GM23338 (cell line): ENCODE results near the gene ZBTB12. TPM values are rescaled to one million over a fixed set of nuclear protein-coding genes. Genes with fewer than 3 reads are reported as not detected.
A peak's percentile ranks its signal among the peaks of the same experiment; 100 is the strongest.

Experiments
- ATAC-seq: fragments of 200-7000 bp; cut with Tn5 transposase; 3 replicates; pipeline ENCODE4 v1.9.1; 2020
- DNase-seq: peaks from one replicate; pipeline ENCODE4 v3.0.0-alpha.2; 2015; ENCODE audit warnings: low spot score
- H2AFZ ChIP-seq: fragments of 200-600 bp; sonication (generic); 2 replicates; pipeline ENCODE4 v1.8.0; 2016; ENCODE audit warnings: antibody characterized with exemption, mild to moderate bottlenecking, moderate library complexity
- H3F3A ChIP-seq: fragments of 200-600 bp; sonication (generic); replicated peaks from 2 replicates; pipeline ENCODE4 v1.8.0; 2017; ENCODE audit warnings: antibody characterized with exemption, mixed run types, low read depth
- H3K27ac ChIP-seq: fragments of 200-600 bp; sonication (generic); 2 replicates; pipeline ENCODE4 v1.6.1; 2016; ENCODE audit warnings: low read depth
- H3K27me3 ChIP-seq: fragments of 200-600 bp; sonication (generic); 2 replicates; pipeline ENCODE4 v1.8.0; 2016; ENCODE audit warnings: mild to moderate bottlenecking, mixed run types, moderate library complexity; ENCODE audit not compliant: insufficient read depth
- H3K36me3 ChIP-seq: fragments of 200-600 bp; sonication (generic); 2 replicates; pipeline ENCODE4 v1.8.0; 2016; ENCODE audit warnings: mild to moderate bottlenecking; ENCODE audit not compliant: insufficient read depth
- H3K4me1 ChIP-seq: fragments of 200-600 bp; sonication (generic); 2 replicates; pipeline ENCODE4 v1.8.0; 2016; ENCODE audit warnings: mild to moderate bottlenecking, moderate library complexity; ENCODE audit not compliant: insufficient read depth
- H3K4me2 ChIP-seq: fragments of 200-600 bp; sonication (generic); 2 replicates; pipeline ENCODE4 v1.7.1; 2017; ENCODE audit warnings: mixed run types
- H3K4me3 ChIP-seq: fragments of 200-600 bp; sonication (generic); 2 replicates; pipeline ENCODE4 v1.6.1; 2016; ENCODE audit warnings: mixed run types
- H3K79me2 ChIP-seq: fragments of 200-600 bp; sonication (generic); replicated peaks from 2 replicates; pipeline ENCODE4 v1.8.0; 2017; ENCODE audit warnings: mild to moderate bottlenecking; ENCODE audit not compliant: insufficient read depth
- H3K9me2 ChIP-seq: fragments of 200-600 bp; sonication (generic); 2 replicates; pipeline ENCODE4 v1.8.0; 2017; ENCODE audit not compliant: insufficient read depth
- H4K20me1 ChIP-seq: fragments of 200-600 bp; sonication (generic); replicated peaks from 2 replicates; pipeline ENCODE4 v1.8.0; 2017; ENCODE audit warnings: mild to moderate bottlenecking; ENCODE audit not compliant: insufficient read depth
- H3K27ac Mint-ChIP-seq: 2 replicates; pipeline ENCODE4 v1.8.0; 2020; ENCODE audit warnings: inconsistent platforms, mild to moderate bottlenecking, moderate library complexity, mixed read lengths
- H3K27me3 Mint-ChIP-seq: 3 replicates; pipeline ENCODE4 v1.8.0; 2022; ENCODE audit warnings: low read depth, mild to moderate bottlenecking, moderate library complexity, mixed read lengths, inconsistent platforms; ENCODE audit not compliant: insufficient read depth, poor library complexity
- H3K36me3 Mint-ChIP-seq: 3 replicates; pipeline ENCODE4 v1.8.0; 2021; ENCODE audit warnings: low read depth, mild to moderate bottlenecking, inconsistent platforms, moderate library complexity, mixed read lengths
- H3K4me1 Mint-ChIP-seq: 3 replicates; pipeline ENCODE4 v1.8.0; 2020; ENCODE audit warnings: mild to moderate bottlenecking, inconsistent platforms, mixed read lengths
- H3K4me3 Mint-ChIP-seq: 3 replicates; pipeline ENCODE4 v1.8.0; 2021; ENCODE audit warnings: moderate library complexity, mild to moderate bottlenecking, inconsistent platforms, mixed read lengths
- H3K9me3 Mint-ChIP-seq: 3 replicates; pipeline ENCODE4 v1.8.0; 2020; ENCODE audit warnings: moderate library complexity, mild to moderate bottlenecking, inconsistent platforms, mixed read lengths
- ETS1 ChIP-seq: IDR thresholded peaks from 2 replicates; pipeline ENCODE4 v1.6.1; 2016; ENCODE audit warnings: antibody characterized with exemption
- EZH2 ChIP-seq: fragments of 200-600 bp; sonication (generic); IDR thresholded peaks from one replicate; pipeline ENCODE4 v1.8.0; 2017; ENCODE audit warnings: antibody characterized with exemption, mild to moderate bottlenecking, low read depth; ENCODE audit not compliant: unreplicated experiment
- JUNB ChIP-seq: IDR thresholded peaks from one replicate; pipeline ENCODE4 v1.6.1; 2016; ENCODE audit warnings: antibody characterized with exemption; ENCODE audit not compliant: unreplicated experiment
- POLR2AphosphoS5 ChIP-seq: IDR thresholded peaks from 2 replicates; pipeline ENCODE4 v1.6.1; 2016; ENCODE audit warnings: antibody characterized with exemption, low read depth
- ZNF331 ChIP-seq: fragments of 250-450 bp; sonication (Bioruptor Pico); IDR thresholded peaks from 2 replicates; pipeline ENCODE4 v1.5.0; 2020; ENCODE audit warnings: low read depth, mild to moderate bottlenecking, moderate library complexity
- polyA plus RNA-seq: library from polyadenylated mRNA; unstranded; fragments of >200 nt; fragmentation: Nextera tagmentation; extraction: Ambion mirVana; gene quantifications from 2 replicates; pipeline ENCODE4 v1.2.1, GENCODE V29; 2016
- total RNA-seq: library from RNA; depleted of rRNA; stranded (reverse); fragments of >200 nt; shearing (Covaris generic); gene quantifications from 2 replicates; pipeline ENCODE4 v1.2.3, GENCODE V29; 2014
- TF ChIP-seq, protein P1 (sequence below), 2 experiments: fragments of 200-600 bp in 1 of 2; sonication (generic) in 1 of 2; conservative IDR thresholded peaks; 2 replicates each; pipeline versions ENCODE4 v1.5.1 to v1.6.1; 2016 to 2017; ENCODE audit warnings: antibody characterized with exemption in 2 of 2, low read depth in 2 of 2, mild to moderate bottlenecking in 2 of 2, moderate library complexity in 1 of 2
- TF ChIP-seq, protein P2 (sequence below): IDR thresholded peaks from one replicate; pipeline ENCODE4 v1.6.1; 2018; ENCODE audit warnings: antibody characterized with exemption; ENCODE audit not compliant: unreplicated experiment

ZBTB12 gene
- total and polyA plus RNA-seq, 2 experiments from 2014 or later, result 0.18 to 14.4 TPM

GRCh38 chr6:31930962-31931361 is 29.1 kb upstream of the ZBTB12 start:
- no peak overlapping the region for H3K4me3 Mint-ChIP-seq
- H3K4me1 Mint-ChIP-seq, result peaks cover 3% of the 10 kb centered on the region; the same call in 1 of the 3 replicates
- H3K4me1 ChIP-seq, result no peaks in the 10 kb centered on the region

DNA sequence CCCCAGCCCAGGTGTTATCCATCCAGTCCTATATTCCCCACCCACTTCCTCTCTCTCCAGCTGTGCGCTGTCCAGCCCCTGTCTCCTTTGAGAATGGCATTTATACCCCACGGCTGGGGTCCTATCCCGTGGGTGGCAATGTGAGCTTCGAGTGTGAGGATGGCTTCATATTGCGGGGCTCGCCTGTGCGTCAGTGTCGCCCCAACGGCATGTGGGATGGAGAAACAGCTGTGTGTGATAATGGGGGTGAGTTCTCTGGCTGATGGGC is 26.7 kb upstream of the ZBTB12 start:
- no peak overlapping the region for H3K4me3 Mint-ChIP-seq
- ATAC-seq (no peak), DNase-seq (no peak)
- peaks cover 4% of the 10 kb centered on the region; the same call in 1 of the 2 replicates for H3K9me2 ChIP-seq
- no peak overlapping the region for H3K27ac Mint-ChIP-seq
- H3K4me1 ChIP-seq, result no peaks in the 10 kb centered on the region
- H3K4me3 ChIP-seq, result no peak overlapping the region
- no peaks in the 10 kb centered on the region for H3K79me2 ChIP-seq
- H3K9me3 Mint-ChIP-seq, result peaks cover 10% of the 10 kb centered on the region; the same call in 2 of the 3 replicates
- H3K36me3 Mint-ChIP-seq, result no peaks in the 10 kb centered on the region
- no peaks in the 10 kb centered on the region for H4K20me1 ChIP-seq
- no peaks in the 10 kb centered on the region for H3K27me3 ChIP-seq
- peaks cover 12% of the 10 kb centered on the region for H3K27me3 Mint-ChIP-seq
- H3K4me1 Mint-ChIP-seq, result peaks cover 3% of the 10 kb centered on the region; the same call in 1 of the 3 replicates
- H3K36me3 ChIP-seq, result no peaks in the 10 kb centered on the region
- H2AFZ ChIP-seq, result no peak overlapping the region
- no peak overlapping the region for H3K4me2 ChIP-seq
- H3F3A ChIP-seq, result no peaks in the 10 kb centered on the region
- no peak overlapping the region for H3K27ac ChIP-seq
- TF ChIP-seq ZNF331 (CRISPR knock-in tag) (no peak), POLR2AphosphoS5 (no peak), ETS1 (no peak), JUNB (no peak)
- TF ChIP-seq, protein P1, sequence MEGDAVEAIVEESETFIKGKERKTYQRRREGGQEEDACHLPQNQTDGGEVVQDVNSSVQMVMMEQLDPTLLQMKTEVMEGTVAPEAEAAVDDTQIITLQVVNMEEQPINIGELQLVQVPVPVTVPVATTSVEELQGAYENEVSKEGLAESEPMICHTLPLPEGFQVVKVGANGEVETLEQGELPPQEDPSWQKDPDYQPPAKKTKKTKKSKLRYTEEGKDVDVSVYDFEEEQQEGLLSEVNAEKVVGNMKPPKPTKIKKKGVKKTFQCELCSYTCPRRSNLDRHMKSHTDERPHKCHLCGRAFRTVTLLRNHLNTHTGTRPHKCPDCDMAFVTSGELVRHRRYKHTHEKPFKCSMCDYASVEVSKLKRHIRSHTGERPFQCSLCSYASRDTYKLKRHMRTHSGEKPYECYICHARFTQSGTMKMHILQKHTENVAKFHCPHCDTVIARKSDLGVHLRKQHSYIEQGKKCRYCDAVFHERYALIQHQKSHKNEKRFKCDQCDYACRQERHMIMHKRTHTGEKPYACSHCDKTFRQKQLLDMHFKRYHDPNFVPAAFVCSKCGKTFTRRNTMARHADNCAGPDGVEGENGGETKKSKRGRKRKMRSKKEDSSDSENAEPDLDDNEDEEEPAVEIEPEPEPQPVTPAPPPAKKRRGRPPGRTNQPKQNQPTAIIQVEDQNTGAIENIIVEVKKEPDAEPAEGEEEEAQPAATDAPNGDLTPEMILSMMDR (conservative IDR thresholded peaks at IDR 0.05; ENCODE audit: low read depth in 2 of 2), result no peak

More at GRCh38 chr6:31930962-31931361, 29.1 kb upstream of the ZBTB12 start:
- Mint-ChIP-seq H3K9me3 (peaks cover 11% of the 10 kb centered on the region; the same call in 2 of the 3 replicates), H3K27ac (no peak overlapping the region), H3K36me3 (no peaks in the 10 kb centered on the region), H3K27me3 (peaks cover 12% of the 10 kb centered on the region)
- no peak overlapping the region for H3K4me2 ChIP-seq
- no peak overlapping the region for H2AFZ ChIP-seq
- no peaks in the 10 kb centered on the region for H3K79me2 ChIP-seq
- TF ChIP-seq EZH2, result no peak
- DNase-seq (no peak), ATAC-seq (no peak)
- H3F3A ChIP-seq, result no peaks in the 10 kb centered on the region
- H3K27ac ChIP-seq, result no peak overlapping the region
- H3K27me3 ChIP-seq, result no peaks in the 10 kb centered on the region
- H3K36me3 ChIP-seq, result no peaks in the 10 kb centered on the region
- H3K4me3 ChIP-seq, result no peak overlapping the region
- no peaks in the 10 kb centered on the region for H4K20me1 ChIP-seq
- H3K9me2 ChIP-seq, result peaks cover 4% of the 10 kb centered on the region; the same call in 1 of the 2 replicates

DNA sequence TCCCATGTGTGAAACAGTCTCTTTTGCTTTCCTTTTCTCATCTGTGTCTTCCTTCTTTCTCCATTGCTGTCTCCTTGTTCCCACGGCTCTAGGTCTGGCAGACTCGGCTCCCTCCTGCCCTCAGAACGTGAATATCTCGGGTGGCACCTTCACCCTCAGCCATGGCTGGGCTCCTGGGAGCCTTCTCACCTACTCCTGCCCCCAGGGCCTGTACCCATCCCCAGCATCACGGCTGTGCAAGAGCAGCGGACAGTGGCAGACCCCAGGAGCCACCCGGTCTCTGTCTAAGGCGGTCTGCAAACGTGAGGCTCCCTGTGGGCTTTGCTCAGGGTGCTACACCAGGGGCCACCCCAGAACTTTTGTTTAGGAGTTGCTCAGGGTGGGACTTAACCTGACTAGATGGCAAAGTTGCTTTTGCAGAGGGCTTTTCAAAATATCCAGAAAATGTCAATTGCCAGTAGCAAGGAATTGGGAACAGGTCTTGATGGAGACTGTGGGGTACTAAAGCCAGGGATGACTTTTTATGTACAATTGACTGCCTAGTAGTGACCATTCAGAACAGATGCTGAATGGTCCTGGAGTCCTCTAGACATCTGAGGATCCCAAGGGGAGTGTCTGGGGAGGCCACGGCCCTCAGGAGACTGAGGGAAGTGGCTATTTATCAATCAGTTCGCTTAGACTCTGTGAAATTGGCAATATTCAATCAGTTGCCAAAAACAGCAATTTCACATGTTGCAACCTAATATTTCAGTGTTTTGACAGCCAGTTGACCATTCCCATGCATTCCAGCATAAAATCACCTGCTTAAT is 26.2 kb upstream of the ZBTB12 start:
- H3K4me3 ChIP-seq, result no peak overlapping the region
- H3K36me3 Mint-ChIP-seq, result no peaks in the 10 kb centered on the region
- no peak overlapping the region for H3K4me3 Mint-ChIP-seq

More for the DNA sequence above, 26.2 kb upstream of the ZBTB12 start:
- H3K79me2 ChIP-seq, result no peaks in the 10 kb centered on the region
- H3K27ac ChIP-seq, result no peak overlapping the region
- H3K27me3 Mint-ChIP-seq, result peaks cover 8% of the 10 kb centered on the region
- peaks cover 4% of the 10 kb centered on the region; the same call in 1 of the 2 replicates for H3K9me2 ChIP-seq
- H3K9me3 Mint-ChIP-seq, result peaks cover 5% of the 10 kb centered on the region; the same call in 2 of the 3 replicates
- no peaks in the 10 kb centered on the region for H3K4me1 ChIP-seq
- no peaks in the 10 kb centered on the region for H3K36me3 ChIP-seq
- H3F3A ChIP-seq, result no peaks in the 10 kb centered on the region
- TF ChIP-seq, protein P2, sequence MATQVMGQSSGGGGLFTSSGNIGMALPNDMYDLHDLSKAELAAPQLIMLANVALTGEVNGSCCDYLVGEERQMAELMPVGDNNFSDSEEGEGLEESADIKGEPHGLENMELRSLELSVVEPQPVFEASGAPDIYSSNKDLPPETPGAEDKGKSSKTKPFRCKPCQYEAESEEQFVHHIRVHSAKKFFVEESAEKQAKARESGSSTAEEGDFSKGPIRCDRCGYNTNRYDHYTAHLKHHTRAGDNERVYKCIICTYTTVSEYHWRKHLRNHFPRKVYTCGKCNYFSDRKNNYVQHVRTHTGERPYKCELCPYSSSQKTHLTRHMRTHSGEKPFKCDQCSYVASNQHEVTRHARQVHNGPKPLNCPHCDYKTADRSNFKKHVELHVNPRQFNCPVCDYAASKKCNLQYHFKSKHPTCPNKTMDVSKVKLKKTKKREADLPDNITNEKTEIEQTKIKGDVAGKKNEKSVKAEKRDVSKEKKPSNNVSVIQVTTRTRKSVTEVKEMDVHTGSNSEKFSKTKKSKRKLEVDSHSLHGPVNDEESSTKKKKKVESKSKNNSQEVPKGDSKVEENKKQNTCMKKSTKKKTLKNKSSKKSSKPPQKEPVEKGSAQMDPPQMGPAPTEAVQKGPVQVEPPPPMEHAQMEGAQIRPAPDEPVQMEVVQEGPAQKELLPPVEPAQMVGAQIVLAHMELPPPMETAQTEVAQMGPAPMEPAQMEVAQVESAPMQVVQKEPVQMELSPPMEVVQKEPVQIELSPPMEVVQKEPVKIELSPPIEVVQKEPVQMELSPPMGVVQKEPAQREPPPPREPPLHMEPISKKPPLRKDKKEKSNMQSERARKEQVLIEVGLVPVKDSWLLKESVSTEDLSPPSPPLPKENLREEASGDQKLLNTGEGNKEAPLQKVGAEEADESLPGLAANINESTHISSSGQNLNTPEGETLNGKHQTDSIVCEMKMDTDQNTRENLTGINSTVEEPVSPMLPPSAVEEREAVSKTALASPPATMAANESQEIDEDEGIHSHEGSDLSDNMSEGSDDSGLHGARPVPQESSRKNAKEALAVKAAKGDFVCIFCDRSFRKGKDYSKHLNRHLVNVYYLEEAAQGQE, result no peak
- no peak for TF ChIP-seq POLR2AphosphoS5
- no peaks in the 10 kb centered on the region for H3K27me3 ChIP-seq
- no peaks in the 10 kb centered on the region for H4K20me1 ChIP-seq
- H3K27ac Mint-ChIP-seq, result no peak overlapping the region
- H3K4me2 ChIP-seq, result no peak overlapping the region
- peaks cover 3% of the 10 kb centered on the region; the same call in 1 of the 3 replicates for H3K4me1 Mint-ChIP-seq
- H2AFZ ChIP-seq, result 0 out of 2 replicates have a peak overlapping the region, but pooled peaks have one; percentile 23
- ATAC-seq, result no peak
- DNase-seq, result no peak
